G401 (cell line): ENCODE results near the gene MKNK2. TPM values are rescaled to one million over a fixed set of nuclear protein-coding genes. Genes with fewer than 3 reads are reported as not detected.
"Not testable (repeated sequence)": the region's sequence is repeated elsewhere in the genome, so short reads cannot be mapped to it uniquely, and the experiment has no call there.

ENCODE experiments used
- DNase-seq: peaks from one replicate; pipeline ENCODE4 v3.0.0-alpha.2; 2015; ENCODE audit warnings: low spot score
- in situ Hi-C: cut with HindIII; loops from 2 replicates; pipeline ENCODE4 v1.10.0; 2016; ENCODE audit warnings: low sequenced_read_pairs, mixed read lengths
- total RNA-seq: library from RNA; depleted of rRNA; stranded (reverse); fragments of >200 nt; shearing (Covaris generic); gene quantifications from 2 replicates; pipeline ENCODE4 v1.2.3, GENCODE V29; 2014; rRNA removed

Gene MKNK2
- 113 and 118 TPM in 2 replicates for total RNA-seq

DNA sequence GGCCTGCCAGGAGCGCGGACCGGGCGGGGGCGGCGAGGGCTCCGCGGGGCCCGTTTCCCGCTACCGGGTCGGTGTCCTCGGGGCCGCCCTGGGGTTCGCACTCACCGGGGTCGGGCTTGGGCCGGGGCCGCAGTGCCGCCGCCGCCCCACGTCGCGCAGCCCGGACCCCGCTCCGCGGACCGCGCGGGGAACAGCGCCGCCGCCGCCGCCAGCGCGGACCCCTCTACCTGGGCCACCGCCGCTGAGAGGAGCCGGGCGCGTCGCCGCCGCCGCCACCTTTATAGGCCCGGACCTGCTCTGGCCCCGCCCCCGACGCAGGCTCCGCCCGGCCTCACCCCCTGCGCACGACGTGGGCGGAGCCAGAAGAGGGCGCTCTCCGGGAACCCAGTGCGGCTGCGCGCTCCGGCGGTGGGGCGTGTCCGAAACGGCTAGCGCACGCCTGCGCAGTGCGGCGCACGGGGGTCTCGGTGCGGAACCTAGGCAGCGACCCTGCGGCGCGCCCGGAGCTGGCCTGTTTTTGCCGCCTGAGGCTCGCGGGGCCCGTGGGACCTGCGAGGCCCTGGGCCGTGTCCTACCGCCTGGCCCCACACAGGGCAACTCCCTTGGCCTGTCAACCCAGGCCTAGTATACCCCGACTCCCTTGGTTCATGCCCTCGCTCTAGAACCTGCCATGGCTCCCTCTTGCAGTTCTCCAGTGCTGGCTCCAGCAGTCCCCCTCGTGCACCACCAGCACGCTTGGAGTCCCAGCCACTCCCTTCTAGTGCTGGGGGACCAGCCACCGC is at the start of gene MKNK2:
Gene MKNK2 (minus strand): TSS at position 254 of the 782 bp plus-strand sequence. CDS start 393 bp downstream, outside the sequence.
- DNase-seq: peak; percentile 92
- in situ Hi-C loops: no loop called here

DNA sequence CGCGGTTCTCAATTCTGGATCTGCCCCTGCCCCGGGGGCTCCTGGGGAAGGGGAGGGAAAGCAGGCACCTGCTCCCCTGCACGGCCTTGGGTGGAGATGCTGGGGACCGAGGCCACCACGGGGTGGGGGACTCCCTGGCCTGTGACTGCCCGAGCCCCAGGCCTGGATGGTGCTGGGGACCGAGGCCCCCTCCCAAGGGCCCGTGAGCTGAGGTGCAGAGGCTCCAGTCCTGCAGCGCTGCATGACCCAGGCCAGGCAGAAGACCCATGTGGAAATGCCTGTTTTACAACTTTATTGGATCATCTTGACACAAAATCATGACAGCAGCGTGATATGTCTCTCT is 49.6 kb upstream of the MKNK2 start:
- in situ Hi-C loops: loop anchor here (25.0 kb wide), 1 partner anchor 112 kb away; no protein-coding TSS in a partner anchor
- DNase-seq: no peak

DNA sequence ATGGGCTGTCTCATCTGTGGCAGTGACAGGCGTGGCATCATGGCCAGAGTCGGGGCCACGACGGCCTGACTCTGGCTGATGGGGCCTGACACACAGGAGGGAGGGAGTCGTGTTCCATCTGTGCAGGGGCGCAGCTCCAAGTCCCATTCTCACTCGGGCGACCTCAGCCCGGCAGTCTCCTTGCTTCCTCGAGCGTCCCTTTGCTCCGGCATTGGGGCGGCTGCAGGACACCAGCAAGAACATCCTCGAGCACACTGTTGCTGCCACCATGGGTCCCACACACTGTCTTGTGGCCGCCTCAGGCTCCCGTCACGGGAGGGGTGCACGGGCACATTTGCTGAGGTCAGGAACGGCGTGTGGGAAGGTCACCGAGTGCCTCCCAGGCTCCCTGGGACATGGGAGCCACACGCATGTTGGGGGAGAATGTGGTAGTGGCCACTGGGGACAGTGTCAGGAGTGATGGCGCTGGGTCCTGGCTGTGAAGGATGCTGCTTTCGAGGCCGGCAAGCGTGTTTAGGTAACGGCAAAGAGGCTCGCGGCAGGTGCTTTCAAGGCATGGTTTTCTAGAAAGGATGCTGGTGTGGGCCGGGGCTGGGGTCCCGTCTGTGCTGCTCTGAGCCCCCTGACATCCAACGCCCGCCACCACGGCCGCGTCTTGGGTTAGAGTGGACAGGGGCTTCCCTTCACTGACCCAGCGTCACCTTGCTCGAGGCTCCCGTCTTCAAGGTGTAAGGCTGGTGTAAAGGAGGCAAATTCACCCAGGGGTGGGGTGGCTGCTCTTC is 49.1 kb upstream of the MKNK2 start:
- peak; percentile 25 for DNase-seq
- in situ Hi-C loops: loop anchor here (25.0 kb wide), 1 partner anchor 112 kb away; no protein-coding TSS in a partner anchor

DNA sequence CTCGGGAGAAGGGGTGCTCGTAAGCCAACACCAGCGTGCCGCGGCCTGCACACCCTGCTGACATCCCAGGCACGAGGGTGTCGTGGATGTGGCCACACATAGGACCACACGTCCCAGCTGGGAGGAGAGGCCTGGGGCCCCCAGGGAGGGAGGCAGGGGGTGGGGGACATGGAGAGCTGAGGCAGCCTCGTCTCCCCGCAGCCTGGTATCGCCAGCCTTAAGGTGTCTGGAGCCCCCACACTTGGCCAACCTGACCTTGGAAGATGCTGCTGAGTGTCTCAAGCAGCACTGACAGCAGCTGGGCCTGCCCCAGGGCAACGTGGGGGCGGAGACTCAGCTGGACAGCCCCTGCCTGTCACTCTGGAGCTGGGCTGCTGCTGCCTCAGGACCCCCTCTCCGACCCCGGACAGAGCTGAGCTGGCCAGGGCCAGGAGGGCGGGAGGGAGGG is 48.0 kb upstream of the MKNK2 start:
- in situ Hi-C loops: no loop called here
- DNase-seq: no peak

DNA sequence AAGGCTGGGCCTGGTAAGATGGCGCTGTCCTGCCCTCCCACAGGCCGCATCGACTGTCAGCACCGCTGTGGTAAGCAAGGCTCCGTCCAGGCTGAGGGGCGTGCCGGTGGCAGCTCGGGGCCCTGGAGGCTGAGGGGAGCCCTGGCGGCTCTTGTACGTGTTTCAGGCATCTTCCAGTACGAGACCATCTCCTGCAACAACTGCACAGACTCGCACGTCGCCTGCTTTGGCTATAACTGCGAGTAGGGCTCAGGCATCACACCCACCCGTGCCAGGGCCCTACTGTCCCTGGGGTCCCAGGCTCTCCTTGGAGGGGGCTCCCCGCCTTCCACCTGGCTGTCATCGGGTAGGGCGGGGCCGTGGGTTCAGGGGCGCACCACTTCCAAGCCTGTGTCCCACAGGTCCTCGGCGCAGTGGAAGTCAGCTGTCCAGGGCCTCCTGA is 46.9 kb upstream of the MKNK2 start:
- in situ Hi-C loops: no loop called here
- DNase-seq: no peak

DNA sequence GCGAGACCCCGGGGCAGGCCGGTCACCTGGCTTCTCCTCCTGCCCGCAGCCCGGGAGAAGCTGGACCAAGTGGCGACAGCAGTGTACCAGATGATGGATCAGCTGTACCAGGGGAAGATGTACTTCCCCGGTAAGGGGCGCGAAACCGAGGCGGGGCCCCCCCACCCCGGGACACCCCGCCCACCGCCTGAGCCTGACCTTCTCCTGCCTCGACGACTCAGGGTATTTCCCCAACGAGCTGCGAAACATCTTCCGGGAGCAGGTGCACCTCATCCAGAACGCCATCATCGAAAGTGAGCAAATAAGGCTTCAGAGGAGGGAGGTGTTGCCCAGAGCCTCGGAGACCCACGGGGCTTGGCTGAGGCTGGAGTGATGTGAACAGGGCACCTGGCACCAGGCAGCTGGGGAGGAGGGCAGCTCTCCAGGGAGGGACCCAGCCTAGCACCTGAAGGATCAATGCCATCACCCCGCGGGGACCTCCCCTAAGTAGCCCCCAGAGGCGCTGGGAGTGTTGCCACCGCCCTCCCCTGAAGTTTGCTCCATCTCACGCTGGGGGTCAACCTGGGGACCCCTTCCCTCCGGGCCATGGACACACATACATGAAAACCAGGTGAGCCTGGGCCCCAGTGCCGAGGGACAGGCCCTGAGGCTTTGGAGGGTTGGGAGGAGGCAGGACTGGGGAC is 46.3 kb upstream of the MKNK2 start:
- in situ Hi-C loops: no loop called here
- no peak for DNase-seq

DNA sequence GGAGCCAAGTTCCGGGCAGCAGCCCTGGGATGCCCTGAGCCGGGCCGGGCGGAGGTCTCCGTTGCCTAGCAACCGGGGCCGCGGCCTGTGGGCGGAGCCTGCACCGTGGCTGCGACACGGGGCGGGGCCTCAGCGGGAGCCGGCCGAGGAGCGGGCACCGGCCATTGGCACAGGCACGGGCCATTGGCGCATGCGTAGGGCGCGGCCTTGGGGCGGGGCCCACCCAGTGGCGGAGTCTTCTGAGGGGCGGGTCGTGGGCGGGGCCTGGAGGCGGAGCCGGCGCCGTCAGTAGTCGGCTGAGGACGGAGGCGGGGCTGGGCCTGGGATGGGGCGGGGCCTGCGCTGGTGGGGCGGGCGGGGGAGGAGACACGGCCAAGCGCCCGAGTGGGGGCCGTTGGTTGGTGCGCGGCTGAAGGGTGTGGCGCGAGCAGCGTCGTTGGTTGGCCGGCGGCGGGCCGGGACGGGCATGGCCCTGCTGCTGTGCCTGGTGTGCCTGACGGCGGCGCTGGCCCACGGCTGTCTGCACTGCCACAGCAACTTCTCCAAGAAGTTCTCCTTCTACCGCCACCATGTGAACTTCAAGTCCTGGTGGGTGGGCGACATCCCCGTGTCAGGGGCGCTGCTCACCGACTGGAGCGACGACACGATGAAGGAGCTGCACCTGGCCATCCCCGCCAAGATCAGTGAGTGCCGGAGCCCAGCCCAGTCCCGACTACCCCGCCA is 45.6 kb upstream of the MKNK2 start, which contains the start of gene IZUMO4:
Gene IZUMO4 (plus strand): TSS at position 436 of the 723 bp plus-strand sequence. CDS start 31 bp downstream, at position 467.
- in situ Hi-C loops: no loop called here
- peak; percentile 98 for DNase-seq

DNA sequence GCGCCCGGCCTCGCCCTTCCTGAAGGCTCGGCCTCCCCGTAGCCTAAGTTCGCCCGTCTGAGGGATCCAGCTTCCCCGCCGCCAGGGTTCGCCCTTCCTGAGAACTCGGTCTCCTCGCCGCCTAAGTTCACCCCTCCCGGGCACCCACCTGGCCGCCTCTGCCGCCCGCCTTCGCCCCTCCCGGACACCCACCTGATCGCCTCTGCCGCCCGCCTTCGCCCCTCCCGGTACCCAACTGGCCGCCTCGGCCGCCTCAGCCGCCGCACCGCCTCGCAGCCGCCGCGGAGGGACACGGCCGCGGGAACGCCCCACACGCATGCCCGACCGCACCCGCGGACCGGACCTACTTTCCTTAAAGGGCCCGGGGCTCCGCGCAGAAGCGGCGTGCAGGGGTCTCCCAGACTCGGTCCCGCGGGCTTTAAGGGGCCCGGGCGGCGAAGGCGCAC is 45.0 kb upstream of the MKNK2 start, which contains the start of gene MOB3A:
Gene MOB3A (minus strand): TSS at position 293 of the 446 bp plus-strand sequence. CDS start 17,766 bp downstream, outside the sequence.
- no peak for DNase-seq
- in situ Hi-C loops: no loop called here

DNA sequence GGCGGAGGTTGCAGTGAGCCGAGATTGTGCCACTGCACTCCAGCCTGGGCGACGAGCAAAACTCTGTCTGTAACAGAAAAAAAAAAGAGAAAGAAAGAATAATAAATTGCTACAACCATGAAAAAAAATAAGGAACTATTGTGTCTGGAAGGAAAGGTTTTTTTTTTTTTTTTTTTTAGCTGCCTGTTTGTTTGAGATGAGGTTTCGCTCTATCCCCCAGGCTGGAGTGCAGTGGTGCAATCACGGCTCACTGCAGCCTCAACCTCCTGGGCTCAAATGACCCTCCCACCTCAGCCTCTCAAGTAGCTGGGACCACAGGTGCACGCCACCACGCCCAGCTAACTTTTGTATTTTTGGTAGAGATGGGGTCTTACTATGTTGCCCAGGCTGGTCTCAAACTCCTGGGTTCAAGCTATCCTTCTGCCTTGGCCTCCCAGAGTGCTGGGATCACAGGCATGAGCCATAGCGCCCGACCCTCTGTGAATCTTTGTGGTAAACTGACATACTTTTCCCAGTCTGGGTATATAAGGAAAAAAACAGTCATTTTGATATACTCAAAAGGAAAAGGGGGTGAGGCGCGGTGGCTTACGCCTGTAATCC is 41.0 kb upstream of the MKNK2 start:
- in situ Hi-C loops, DNase-seq: not testable (repeated sequence)

DNA sequence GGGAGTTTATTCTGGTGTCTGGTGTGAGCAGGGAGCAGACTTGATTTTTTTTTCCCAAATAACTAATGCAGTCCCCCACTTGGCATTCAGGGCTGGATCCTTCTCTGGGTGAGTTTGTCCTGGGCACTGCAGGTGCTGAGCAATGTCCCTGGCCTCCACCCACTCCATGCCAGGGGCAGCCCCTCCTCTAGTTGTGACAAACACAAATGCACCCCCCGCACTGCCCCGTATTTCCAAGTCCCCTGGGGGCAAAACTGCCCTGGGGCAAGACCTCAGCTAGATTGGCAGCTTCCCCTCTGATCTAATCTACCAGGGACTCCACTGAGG is 38.6 kb upstream of the MKNK2 start:
- in situ Hi-C loops: no loop called here
- DNase-seq: no peak

DNA sequence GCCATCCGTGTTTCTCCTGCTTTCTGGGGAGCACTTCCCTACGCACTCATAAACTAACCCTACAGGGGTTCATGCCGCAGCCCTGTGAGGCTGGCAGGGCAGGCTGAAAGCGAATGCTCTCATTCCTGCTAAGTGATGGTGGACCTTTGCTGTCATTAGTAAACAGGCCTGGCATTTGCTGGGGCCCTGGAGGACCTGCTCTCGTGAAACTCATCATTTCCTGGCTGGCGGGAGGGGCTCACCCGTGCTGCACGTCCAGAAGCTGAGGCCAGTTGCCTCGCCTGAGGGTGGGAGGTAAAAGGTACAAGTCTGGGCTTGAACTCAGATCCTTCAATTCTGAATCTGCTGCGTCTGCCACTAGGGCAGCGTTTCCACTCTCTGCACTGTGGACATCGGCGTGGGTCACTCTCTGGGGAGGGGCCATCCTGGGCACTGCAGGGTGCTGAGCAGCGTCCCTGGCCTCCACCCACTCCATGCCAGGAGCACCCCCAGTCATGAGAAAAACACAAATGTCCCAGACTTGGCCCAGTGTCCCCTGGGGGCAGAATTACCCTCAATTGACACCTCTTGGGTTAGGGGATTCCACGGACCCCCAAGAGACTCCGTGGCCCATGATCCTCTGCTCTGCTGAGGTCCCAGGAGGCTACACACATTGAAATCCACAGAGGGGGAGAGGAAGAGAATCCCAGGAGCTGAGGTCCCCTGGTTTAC is 38.1 kb upstream of the MKNK2 start:
- in situ Hi-C loops: no loop called here
- DNase-seq: no peak

DNA sequence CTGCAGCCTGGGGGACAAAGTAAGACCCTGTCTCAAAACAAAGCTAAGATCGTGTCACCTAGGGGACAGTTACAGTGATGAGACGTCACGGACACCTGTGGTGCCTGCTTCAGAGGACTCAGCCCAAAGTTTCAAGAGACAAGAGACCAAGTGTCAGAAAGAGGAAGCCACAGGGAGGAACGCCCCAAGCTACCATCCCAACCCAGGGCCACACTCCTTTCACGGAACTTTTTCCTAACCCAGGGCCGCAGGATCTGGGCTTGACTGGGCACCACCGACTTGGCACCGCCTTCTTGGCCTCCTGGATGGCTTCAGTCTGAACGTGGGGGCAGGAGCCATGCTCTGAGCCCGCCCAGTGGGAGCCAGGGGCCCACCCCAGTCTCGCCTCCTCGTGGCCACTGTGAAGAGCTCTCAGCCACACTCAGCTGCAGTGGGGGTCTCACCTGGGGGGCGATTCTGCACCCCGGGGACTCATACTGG is 36.6 kb upstream of the MKNK2 start:
- no peak for DNase-seq
- in situ Hi-C loops: no loop called here

DNA sequence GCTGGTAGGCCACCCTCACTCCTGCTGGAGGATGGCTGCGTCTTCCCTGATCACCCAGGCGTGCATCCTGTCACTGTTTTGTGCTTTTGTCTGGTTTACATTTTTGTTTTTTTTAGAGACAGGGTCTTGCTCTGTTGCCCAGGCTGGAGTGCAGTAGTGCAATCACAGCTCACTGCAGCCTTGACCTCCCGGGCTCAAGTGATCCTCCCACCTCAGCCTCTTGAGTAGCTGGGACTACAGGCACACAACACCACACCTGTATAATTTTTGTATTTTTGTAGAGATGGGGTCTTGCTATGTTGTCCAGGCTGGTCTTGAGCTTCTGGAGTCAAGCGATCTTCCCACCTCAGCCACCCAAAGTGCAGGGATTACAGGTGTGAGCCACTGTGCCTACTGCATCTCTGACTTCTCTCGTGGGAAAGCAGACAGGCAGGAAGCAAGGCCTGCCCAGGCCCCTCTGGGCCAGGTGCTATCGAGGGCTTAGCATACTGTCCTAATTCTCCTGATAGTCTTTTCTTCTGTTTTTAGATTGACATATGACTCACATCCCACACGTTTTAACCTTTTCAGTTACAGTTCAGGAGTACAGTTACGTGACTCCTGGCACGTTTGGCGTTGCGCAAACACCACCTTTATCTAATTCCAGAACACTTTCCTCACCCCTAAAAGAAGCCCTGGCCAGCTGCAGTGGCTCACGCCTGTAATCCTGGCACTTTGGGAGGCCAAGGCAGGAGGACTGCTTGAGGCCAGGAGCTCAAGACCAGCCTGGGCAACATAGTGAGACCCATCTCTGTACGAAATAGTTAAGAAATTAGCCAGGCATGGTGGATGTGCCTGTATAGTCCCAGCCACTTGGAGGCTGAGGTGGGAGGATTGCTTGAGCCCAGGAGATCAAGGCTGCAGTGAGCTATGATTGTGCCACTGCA is 35.9 kb upstream of the MKNK2 start:
- DNase-seq, in situ Hi-C loops: not testable (repeated sequence)

DNA sequence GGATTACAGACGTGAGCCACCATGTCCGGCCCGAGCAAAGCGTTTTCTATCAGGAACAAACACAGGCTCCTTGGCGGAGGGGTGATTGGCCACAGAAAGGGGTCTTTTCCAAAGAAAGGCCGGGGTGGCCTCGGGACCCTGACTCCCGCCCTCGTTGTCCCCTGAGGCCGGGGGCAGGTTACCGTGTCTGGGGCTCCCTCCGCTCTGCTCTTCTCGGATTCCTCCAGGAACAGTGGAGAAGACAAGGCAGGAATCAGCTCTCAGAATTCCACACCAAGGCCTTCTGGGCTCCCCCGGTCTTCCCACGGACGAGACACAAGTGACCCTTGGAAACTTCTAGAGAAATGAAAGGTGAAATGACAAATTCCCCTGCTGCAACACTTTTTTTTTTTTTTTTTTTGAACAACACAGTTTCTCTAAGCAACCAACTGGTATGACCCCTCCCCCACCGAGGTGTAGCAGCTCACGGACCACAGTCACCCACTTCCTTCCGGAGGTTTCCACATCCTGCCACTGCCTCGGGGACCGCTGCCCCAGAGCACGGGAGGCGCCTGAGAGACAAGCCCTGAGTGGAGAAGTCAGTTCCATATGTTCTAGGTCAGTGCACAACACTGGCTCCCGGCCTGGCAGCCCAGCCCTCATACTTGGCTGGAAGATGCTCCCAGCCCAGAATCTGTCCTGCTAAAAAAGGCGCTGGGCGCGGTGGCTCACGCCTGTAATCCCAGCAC is 34.1 kb upstream of the MKNK2 start:
- in situ Hi-C loops: no loop called here
- DNase-seq: peak; percentile 41

DNA sequence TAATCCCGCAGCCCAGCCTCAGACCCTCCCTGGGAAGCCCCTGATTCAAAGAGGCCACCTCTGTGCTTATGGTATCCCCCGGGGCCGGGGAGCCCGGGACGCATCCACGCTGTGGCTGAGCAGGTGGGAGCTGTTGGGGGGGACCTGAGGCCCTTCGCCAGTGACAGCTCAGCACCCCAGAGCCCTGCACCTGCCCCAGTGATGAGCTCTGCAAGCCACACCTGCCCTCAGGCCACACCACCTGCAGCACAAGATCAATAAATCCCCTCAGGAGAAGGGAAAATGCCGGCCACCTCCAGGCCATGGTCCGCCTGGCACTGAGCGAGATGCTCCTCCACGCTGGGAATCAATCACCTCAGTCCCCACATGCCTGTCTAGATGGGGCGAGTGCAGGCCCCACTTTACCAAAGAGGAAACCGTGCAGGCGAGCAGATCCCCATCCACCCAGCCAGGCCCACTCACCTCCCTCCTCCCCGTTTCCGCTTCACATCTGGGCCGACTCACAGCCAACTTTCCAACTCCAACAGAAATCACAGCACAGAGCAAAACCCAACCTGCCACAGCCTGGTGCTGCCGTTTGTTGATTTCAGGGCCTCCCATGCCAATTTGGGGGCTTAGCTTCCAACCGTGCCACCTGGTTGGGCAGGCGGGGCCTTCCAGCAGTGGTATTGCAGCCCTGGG is 32.3 kb upstream of the MKNK2 start:
- no peak for DNase-seq
- in situ Hi-C loops: no loop called here
